ENCODE measurements around the gene XYLT1. TPM values are rescaled to one million over a fixed set of nuclear protein-coding genes. Genes with fewer than 3 reads are reported as not detected.

The XYLT1 gene
- total RNA-seq, 4 donors from 2014 or later: 20.0 to 43.0 (median 27.4) TPM

DNA sequence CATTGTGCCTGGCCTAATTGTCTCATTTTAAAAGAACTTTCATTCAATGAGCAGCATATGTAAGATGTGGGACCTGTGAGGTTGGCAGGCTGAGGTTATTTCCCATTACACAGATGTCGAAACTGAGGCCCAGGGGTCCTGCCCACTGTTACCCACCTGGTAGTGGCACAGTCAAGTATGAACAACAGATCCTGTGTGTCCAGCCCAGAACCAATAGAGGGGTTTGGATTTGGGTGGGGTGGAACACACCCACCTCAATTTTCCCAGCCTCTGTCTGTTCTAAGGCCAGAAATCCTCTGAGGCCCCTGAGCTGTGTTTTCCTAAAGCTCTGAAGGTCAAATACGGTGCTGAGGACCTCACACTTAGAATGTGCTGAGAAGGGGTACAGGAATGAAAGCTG lies 179.5 kb downstream of the XYLT1 start:
- TF ChIP-seq, protein P1, sequence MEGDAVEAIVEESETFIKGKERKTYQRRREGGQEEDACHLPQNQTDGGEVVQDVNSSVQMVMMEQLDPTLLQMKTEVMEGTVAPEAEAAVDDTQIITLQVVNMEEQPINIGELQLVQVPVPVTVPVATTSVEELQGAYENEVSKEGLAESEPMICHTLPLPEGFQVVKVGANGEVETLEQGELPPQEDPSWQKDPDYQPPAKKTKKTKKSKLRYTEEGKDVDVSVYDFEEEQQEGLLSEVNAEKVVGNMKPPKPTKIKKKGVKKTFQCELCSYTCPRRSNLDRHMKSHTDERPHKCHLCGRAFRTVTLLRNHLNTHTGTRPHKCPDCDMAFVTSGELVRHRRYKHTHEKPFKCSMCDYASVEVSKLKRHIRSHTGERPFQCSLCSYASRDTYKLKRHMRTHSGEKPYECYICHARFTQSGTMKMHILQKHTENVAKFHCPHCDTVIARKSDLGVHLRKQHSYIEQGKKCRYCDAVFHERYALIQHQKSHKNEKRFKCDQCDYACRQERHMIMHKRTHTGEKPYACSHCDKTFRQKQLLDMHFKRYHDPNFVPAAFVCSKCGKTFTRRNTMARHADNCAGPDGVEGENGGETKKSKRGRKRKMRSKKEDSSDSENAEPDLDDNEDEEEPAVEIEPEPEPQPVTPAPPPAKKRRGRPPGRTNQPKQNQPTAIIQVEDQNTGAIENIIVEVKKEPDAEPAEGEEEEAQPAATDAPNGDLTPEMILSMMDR (IDR thresholded peaks at IDR 0.05): no peak
- ATAC-seq (ENCODE audit: low FRiP score): no peak
- DNase-seq (ENCODE audit: low spot score): no peak

DNA sequence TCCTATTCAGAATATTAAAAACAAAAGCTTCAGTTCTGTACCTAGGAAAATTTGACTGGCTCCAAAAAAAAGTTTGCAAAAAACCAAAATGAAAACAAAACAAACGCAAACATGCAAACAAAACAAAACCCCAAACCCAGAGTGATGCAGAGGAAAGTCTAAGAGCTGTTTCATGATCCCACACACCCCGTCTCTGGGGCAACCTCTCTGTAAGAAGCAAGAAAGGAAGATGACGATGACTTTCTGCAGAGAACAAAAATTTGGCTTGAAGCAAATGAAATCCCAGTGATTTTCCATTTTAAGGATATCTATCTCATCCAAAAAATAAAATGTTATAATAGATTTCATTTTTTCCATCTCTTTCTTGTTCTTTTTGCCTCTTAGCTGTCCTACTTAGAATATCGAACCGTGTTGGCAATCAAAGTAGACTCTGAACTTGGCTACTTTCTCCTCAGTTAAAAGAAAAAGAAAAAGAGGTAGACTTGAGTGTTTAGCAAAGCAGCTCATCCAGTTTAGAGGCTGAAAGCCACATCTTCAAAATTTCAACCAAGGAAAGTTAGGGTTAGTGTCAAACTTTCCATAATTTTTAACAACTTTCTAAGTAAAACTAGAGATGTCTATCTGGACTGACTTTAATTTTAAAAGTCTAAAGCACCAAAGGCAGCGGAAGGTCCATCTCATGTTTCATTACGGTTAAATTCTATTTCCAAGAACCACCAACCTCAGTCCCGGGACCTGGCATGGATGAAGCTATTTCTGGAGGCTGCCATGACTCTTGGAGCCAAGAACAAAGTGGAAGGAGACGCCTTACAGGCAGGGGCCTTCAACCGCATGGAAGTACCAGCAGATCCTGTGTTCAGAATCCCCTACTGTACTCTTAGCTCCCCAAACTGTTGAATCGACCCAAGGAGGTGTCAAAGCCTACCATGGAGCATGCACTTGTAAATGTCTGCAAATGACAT lies 180.8 kb downstream of the XYLT1 start:
- DNase-seq (ENCODE audit: low spot score): no peak
- ATAC-seq (ENCODE audit: low FRiP score): no peak
- TF ChIP-seq, protein P1 (IDR thresholded peaks at IDR 0.05): no peak

DNA sequence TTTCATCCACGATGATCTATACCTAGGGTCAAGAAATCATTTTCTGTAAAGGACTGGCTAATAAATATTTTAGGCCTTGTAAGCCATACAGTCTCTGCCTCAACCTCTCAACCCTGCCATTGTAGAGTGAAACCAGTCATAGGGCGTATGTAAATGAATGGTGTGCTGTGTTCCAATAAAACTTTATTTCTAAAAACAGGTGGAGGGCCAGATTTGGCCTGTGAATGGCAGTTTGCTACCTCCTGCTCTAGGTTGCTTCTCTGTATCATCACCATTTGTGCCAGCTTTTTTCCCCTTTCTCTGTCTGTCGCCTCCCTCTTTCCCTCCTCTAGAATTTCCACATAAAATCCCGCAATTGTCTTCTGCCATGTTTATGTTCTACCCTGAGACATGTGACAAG lies 181.7 kb downstream of the XYLT1 start:
- DNase-seq (ENCODE audit: low spot score): no peak
- ATAC-seq (ENCODE audit: low FRiP score): no peak
- TF ChIP-seq, protein P1 (IDR thresholded peaks at IDR 0.05): no peak

DNA sequence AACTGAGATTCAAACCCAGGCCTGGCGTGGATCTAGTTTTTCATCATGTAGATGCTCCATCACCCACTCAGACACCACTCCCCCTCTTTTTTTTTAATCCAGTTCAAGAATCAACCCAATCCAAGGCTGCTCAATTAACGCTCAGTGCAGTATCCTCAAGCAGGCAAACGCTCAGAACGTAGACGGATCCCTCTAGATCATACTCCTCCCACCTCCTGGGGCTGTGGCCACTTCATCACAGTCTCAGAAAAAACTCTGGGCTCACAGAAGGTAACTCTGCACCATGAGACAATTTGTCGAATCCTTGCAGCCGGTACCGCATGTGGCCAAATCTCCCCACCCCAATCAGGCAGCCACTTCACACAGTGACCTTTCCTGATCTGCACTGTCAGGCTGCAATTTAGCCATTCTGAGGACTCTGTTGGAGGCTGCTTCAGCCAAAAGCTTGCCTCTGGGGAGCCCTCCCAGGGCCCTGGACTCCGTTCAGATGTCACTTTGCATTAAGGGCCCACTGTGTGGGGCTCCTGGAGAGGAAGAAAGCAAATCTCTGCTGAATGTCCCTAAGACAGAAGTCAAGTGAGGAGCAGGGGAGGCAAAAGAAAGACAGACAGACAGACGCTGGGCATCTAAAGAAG lies 183.5 kb downstream of the XYLT1 start:
- DNase-seq (ENCODE audit: low spot score): no peak
- no peak for ATAC-seq (ENCODE audit: low FRiP score)
- TF ChIP-seq, protein P1 (IDR thresholded peaks at IDR 0.05): no peak

DNA sequence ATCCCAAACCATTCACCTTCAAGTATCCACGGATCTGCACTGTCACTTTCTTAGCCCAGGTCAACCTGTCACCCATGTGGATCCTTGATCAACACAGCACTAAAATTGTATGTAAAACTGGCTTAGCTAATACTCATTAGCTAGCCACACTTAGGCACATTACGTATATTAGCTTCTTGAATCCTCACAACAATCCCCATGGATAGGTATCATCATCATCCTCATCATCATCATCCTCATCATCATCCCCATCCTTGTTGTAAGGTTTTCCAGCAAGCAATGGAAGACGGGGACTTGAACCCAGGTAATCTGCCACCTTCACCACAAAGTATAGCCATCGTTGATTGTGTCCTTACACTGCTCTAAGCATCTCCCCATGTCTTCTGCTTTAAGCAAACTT lies 184.3 kb downstream of the XYLT1 start:
- ATAC-seq (ENCODE audit: low FRiP score) (no peak), DNase-seq (ENCODE audit: low spot score) (no peak)
- TF ChIP-seq, protein P1 (IDR thresholded peaks at IDR 0.05): no peak

DNA sequence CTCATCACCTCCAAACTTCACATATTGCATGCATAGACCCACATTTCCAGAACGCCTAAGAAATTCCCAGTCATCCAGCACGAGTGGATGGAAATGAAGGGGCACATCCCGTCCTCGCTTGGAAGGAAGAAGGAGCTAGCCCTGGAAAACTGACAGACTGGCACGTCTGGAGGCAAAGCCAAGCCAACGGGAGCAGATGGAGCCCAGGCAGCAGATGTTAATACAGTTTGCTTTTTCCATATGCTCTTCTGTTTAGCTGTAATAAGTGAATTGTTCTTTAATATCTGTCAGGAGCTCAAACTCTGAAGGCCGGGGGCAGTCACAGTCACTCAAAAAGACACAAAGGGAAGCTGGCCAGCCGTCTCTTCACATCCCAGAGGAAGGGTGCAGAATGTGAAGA lies 187.7 kb downstream of the XYLT1 start:
- DNase-seq (ENCODE audit: low spot score) (no peak), ATAC-seq (ENCODE audit: low FRiP score) (no peak)
- TF ChIP-seq, protein P1 (IDR thresholded peaks at IDR 0.05): no peak
